ENCODE measurements around the gene KCNQ1OT1. TPM values are rescaled to one million over a fixed set of nuclear protein-coding genes. Genes with fewer than 3 reads are reported as not detected.
A peak's percentile ranks its signal among the peaks of the same experiment; 100 is the strongest.

The KCNQ1OT1 gene
- total and polyA plus RNA-seq, 4 donors = 0.65 to 9.8 (median 4.0) TPM

DNA sequence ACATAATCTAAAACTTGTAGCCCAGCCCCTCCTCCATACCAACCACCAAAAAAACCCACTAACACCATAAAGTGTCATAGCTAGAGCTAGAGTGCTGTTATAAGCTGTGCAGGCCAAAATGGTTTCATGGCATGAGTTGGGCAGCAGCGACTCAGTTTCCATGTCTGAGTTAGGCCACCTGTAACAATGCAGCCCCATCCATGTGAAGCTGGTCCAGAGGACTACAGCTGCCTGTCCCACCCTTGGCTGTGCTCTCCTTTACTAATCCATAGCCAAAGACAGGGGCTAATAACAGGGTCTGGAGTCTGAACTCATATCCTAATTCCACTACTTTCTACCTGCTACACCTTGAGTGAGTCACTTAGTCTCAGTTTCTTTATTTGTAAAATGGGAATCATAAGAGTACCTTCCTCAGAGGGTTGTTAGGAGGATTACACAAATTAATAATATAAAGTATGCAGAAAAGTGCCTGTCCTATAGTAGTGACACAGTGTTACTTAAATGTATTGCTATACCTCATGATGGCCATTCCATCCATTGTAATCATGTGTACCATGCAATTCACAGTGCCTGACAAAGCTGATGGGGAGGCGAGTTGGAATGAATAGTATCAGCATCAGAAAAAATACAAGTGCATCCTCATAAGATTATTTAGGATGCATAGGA lies 20.6 kb downstream of the KCNQ1OT1 start:
- Histone ChIP-seq H3K27me3 (ENCODE audit: control insufficient read depth, insufficient read depth, low read length) (no peaks in the 10 kb centered on the region), H3K4me3 (ENCODE audit: low read depth, low read length) (no peak overlapping the region), H3K4me1 (ENCODE audit: control insufficient read depth, insufficient read depth, low read length) (peaks cover 15% of the 10 kb centered on the region), H3K9me3 (ENCODE audit: control insufficient read depth, insufficient read depth, low read length) (no peaks in the 10 kb centered on the region), H3K27ac (ENCODE audit: low read depth, low read length) (no peak overlapping the region), H3K36me3 (ENCODE audit: control insufficient read depth, insufficient read depth, low read length) (no peaks in the 10 kb centered on the region)
- WGBS (ENCODE audit: insufficient coverage) = 100% methylated on average over 1 of the region's 2 CpGs
- DNase-seq (ENCODE audit: low read depth in 4 of 6, low spot score in 6 of 6) = no peak

DNA sequence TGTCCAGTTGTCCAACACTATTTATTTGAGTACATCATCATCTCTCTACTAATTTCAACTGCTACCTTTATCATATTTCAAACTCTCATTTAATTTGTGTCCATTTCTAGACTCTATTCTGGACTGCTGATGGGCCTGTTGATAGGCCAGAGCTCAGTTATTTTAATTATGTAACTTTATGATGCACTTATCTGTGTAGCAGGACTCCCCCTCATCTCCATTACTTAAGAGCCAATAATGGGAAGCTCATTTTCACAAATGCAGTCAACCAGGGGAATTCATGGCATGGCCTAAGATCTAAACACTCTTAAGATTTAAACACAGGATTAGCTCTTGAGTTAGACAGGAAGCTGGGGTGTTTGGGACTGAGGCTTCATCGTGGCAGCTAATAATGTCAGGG lies 21.4 kb downstream of the KCNQ1OT1 start:
- WGBS (ENCODE audit: insufficient coverage) = 60% methylated on average over 1 of the region's 1 CpG
- Histone ChIP-seq H3K4me1 (ENCODE audit: control insufficient read depth, insufficient read depth, low read length) (peaks cover 22% of the 10 kb centered on the region), H3K27me3 (ENCODE audit: control insufficient read depth, insufficient read depth, low read length) (no peaks in the 10 kb centered on the region), H3K9me3 (ENCODE audit: control insufficient read depth, insufficient read depth, low read length) (no peaks in the 10 kb centered on the region), H3K27ac (ENCODE audit: low read depth, low read length) (no peak overlapping the region), H3K36me3 (ENCODE audit: control insufficient read depth, insufficient read depth, low read length) (peaks cover 3% of the 10 kb centered on the region), H3K4me3 (ENCODE audit: low read depth, low read length) (no peak overlapping the region)
- peak in 1 of 6 donors; percentile 13 for DNase-seq (ENCODE audit: low read depth in 4 of 6, low spot score in 6 of 6)

DNA sequence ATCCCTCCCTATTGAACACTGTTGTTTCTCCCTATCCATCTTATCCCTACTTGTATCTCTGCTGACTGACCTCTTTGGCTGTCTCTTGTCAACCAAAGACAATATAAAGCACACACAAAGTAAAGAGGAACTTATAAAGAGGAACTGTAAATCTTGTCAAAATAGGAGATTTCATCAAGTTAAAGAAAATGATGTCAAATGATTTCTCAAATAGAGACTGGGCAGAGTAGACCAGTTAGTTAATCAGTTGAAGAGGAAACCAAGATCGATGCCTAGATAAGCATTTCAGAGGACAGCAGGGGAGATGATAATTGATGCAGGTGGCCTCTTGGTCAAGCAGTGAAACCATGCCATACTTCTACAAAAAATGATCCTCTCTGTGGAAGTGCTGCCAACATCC lies 22.7 kb downstream of the KCNQ1OT1 start:
- no peaks in the 10 kb centered on the region for H3K27me3 ChIP-seq (ENCODE audit: control insufficient read depth, insufficient read depth, low read length)
- peaks cover 30% of the 10 kb centered on the region for H3K4me1 ChIP-seq (ENCODE audit: control insufficient read depth, insufficient read depth, low read length)
- no CpG with 5 or more reads among the region's 1 CpG for WGBS (ENCODE audit: insufficient coverage)
- no peak overlapping the region for H3K4me3 ChIP-seq (ENCODE audit: low read depth, low read length)
- DNase-seq (ENCODE audit: low read depth in 4 of 6, low spot score in 6 of 6) = no peak
- H3K36me3 ChIP-seq (ENCODE audit: control insufficient read depth, insufficient read depth, low read length) = peaks cover 7% of the 10 kb centered on the region
- H3K27ac ChIP-seq (ENCODE audit: low read depth, low read length) = no peak overlapping the region
- H3K9me3 ChIP-seq (ENCODE audit: control insufficient read depth, insufficient read depth, low read length) = no peaks in the 10 kb centered on the region

DNA sequence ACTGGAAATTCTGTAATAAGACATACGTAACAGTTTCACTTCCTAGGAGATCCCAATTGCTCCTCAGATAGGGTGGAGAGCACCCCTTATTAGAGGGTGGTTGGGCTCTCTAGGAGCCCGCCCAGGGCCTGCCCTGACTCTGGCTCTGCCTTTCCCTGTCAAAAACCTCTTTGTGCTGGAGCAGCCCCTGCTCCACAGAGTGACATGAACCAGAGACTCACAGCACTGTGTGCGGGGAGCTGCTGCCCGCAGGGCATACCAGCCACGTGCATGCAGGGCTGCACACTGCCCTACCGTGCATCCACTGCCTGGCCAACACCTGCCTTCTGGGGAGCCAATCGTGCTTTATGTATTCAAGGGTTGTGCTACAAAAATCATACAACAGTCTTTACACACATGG lies 24.3 kb downstream of the KCNQ1OT1 start:
- no peaks in the 10 kb centered on the region for H3K27me3 ChIP-seq (ENCODE audit: control insufficient read depth, insufficient read depth, low read length)
- 68% methylated on average over 5 of the region's 7 CpGs for WGBS (ENCODE audit: insufficient coverage)
- H3K27ac ChIP-seq (ENCODE audit: low read depth, low read length) = peak overlapping the region; percentile 33
- H3K9me3 ChIP-seq (ENCODE audit: control insufficient read depth, insufficient read depth, low read length) = no peaks in the 10 kb centered on the region
- peak in 1 of 6 donors; percentile 28 for DNase-seq (ENCODE audit: low read depth in 4 of 6, low spot score in 6 of 6)
- H3K36me3 ChIP-seq (ENCODE audit: control insufficient read depth, insufficient read depth, low read length) = peaks cover 7% of the 10 kb centered on the region
- peaks cover 30% of the 10 kb centered on the region for H3K4me1 ChIP-seq (ENCODE audit: control insufficient read depth, insufficient read depth, low read length)
- no peak overlapping the region for H3K4me3 ChIP-seq (ENCODE audit: low read depth, low read length)

DNA sequence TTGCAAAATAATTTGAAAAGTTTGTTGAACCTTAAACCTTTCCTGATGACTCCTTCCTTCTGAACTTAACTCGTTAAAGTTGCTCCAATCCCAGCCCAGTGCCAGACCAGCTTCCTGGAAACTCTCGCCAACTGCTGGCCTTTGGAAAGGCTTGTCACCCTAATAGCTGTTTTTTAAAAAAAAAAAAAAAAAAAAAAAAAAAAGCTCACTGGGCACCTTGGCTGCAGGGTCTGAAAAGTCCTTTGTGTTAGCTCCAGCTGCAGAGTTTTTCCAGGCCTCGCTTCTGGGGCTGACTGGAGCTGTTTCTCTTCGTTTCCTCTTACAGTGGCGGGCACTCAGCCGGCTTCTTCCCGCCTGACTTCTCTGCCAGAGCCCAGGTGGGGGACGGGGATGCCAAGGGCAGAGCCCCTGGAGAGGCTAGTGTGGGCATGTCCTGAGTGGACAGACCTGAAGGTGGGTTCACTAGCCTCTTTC lies 25.1 kb downstream of the KCNQ1OT1 start:
- peaks cover 7% of the 10 kb centered on the region for H3K36me3 ChIP-seq (ENCODE audit: control insufficient read depth, insufficient read depth, low read length)
- H3K4me1 ChIP-seq (ENCODE audit: control insufficient read depth, insufficient read depth, low read length) = peaks cover 30% of the 10 kb centered on the region
- no peaks in the 10 kb centered on the region for H3K9me3 ChIP-seq (ENCODE audit: control insufficient read depth, insufficient read depth, low read length)
- H3K27me3 ChIP-seq (ENCODE audit: control insufficient read depth, insufficient read depth, low read length) = no peaks in the 10 kb centered on the region
- H3K27ac ChIP-seq (ENCODE audit: low read depth, low read length) = peak overlapping the region; percentile 75
- WGBS (ENCODE audit: insufficient coverage) = 34% methylated on average over 3 of the region's 8 CpGs
- no peak overlapping the region for H3K4me3 ChIP-seq (ENCODE audit: low read depth, low read length)
- DNase-seq (ENCODE audit: low read depth in 4 of 6, low spot score in 6 of 6) = peak in 5 of 6 donors; percentile 24 to 70 (median 37)

DNA sequence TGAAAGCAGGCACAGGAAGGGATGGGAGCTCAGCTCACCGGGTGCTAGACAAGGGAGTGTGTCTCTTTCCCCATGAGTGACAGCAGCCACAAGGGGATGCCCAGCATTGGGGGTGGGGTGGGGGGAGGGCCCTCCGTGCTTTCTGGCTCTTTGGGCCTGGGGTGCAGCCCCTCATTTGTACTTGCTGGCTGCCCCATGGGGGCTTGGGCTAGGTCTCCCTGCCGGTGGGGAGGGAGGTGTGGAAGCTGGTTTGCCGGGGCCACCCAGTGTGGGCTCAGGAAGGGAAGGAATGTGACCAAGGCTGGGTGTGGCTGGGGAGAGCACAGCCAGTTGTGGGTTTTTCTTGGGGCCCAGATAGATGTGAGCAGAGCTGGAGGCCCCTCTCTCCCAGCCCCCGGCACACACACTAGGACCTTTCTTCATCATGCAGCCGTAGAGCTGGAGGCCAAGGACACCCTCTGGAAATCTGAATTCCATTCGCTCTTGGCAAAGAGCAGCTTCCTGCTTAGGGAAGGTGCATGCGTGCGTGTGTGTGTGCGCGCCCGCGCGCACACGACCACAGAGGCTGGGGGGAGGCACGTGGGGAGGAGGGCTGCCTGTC lies 25.8 kb downstream of the KCNQ1OT1 start:
- Histone ChIP-seq H3K27ac (ENCODE audit: low read depth, low read length) (peak overlapping the region; percentile 35), H3K4me3 (ENCODE audit: low read depth, low read length) (no peak overlapping the region), H3K36me3 (ENCODE audit: control insufficient read depth, insufficient read depth, low read length) (peaks cover 7% of the 10 kb centered on the region), H3K4me1 (ENCODE audit: control insufficient read depth, insufficient read depth, low read length) (peaks cover 30% of the 10 kb centered on the region), H3K27me3 (ENCODE audit: control insufficient read depth, insufficient read depth, low read length) (no peaks in the 10 kb centered on the region), H3K9me3 (ENCODE audit: control insufficient read depth, insufficient read depth, low read length) (no peaks in the 10 kb centered on the region)
- WGBS (ENCODE audit: insufficient coverage) = 70% methylated on average over 14 of the region's 16 CpGs
- DNase-seq (ENCODE audit: low read depth in 4 of 6, low spot score in 6 of 6) = no peak

DNA sequence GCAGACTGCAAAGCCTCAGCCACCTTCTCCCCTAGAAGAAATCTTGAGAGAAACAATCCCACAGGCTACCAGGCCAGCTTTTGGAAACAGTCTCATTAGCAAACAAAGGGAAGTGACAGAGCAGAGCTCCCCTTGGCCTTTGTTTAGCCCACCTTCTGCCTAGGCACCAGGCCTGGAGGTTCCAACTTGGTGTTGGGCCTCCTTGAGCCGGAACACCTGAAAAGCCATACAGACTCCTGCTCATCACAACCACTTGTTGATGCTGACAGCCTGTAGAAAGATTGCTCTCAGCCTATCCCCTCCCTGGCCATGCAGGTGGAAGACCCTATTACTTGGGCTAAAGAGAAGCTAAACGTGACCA lies 26.6 kb downstream of the KCNQ1OT1 start:
- Histone ChIP-seq H3K4me1 (ENCODE audit: control insufficient read depth, insufficient read depth, low read length) (peaks cover 30% of the 10 kb centered on the region), H3K36me3 (ENCODE audit: control insufficient read depth, insufficient read depth, low read length) (peaks cover 7% of the 10 kb centered on the region), H3K27ac (ENCODE audit: low read depth, low read length) (no peak overlapping the region), H3K27me3 (ENCODE audit: control insufficient read depth, insufficient read depth, low read length) (no peaks in the 10 kb centered on the region), H3K9me3 (ENCODE audit: control insufficient read depth, insufficient read depth, low read length) (no peaks in the 10 kb centered on the region), H3K4me3 (ENCODE audit: low read depth, low read length) (no peak overlapping the region)
- 100% methylated on average over 1 of the region's 2 CpGs for WGBS (ENCODE audit: insufficient coverage)
- no peak for DNase-seq (ENCODE audit: low read depth in 4 of 6, low spot score in 6 of 6)

DNA sequence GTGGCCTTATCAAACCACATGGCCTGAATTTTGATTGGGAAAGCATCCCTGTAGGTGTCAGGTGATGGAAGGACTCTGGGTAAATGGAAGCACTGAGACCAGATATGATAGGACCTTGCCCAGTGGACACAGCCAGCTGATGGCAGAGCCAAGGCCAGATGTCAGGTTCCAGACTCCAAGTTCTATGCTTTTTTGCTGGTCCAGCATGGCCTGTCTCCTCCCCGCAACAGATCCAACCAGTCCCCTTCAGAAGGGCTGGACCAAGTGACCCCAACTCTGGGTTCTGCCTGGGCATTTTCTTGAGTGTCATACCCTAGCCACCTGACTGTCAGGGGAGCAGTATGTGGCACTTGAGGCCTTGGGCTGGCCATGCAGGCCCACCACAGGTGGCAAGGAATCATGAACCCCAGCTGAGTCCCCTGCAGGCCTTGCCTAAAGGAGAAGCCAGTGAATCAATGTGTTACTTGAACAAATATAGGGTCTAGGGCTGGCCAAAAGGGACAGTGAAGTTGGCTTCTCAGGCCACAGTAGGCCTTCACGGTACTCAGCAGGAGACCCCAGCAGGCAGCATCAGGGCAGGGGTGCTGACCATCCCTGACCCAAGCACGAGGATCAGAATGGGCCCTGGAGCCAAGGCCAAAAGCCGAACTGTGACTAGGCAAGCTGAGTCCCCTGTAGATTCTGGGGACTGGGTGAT lies 27.1 kb downstream of the KCNQ1OT1 start:
- WGBS (ENCODE audit: insufficient coverage) = 95% methylated on average over 4 of the region's 4 CpGs
- Histone ChIP-seq H3K36me3 (ENCODE audit: control insufficient read depth, insufficient read depth, low read length) (peaks cover 7% of the 10 kb centered on the region), H3K4me1 (ENCODE audit: control insufficient read depth, insufficient read depth, low read length) (peaks cover 30% of the 10 kb centered on the region), H3K4me3 (ENCODE audit: low read depth, low read length) (no peak overlapping the region), H3K9me3 (ENCODE audit: control insufficient read depth, insufficient read depth, low read length) (no peaks in the 10 kb centered on the region), H3K27me3 (ENCODE audit: control insufficient read depth, insufficient read depth, low read length) (no peaks in the 10 kb centered on the region), H3K27ac (ENCODE audit: low read depth, low read length) (no peak overlapping the region)
- no peak for DNase-seq (ENCODE audit: low read depth in 4 of 6, low spot score in 6 of 6)

DNA sequence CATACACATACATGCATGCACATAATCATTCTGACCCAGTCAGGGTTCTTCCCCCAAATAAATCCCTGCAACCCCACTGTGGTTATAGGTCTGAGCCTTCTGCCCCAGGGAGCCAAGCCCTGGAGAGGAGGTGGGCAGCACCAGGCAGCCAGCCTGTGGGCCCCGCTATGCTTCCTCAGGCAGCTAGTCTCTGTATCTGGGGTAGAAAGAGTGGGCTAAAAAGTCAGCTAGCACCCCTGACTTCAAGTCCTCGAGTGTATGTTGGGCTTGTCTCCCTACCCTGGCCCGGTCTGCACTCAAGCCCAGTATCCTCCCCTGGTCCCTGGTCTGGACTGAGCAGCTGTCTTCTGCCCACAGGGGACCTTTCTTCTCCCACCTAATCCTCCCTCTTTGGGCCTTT lies 28.0 kb downstream of the KCNQ1OT1 start:
- Histone ChIP-seq H3K36me3 (ENCODE audit: control insufficient read depth, insufficient read depth, low read length) (peaks cover 10% of the 10 kb centered on the region), H3K4me3 (ENCODE audit: low read depth, low read length) (no peak overlapping the region), H3K9me3 (ENCODE audit: control insufficient read depth, insufficient read depth, low read length) (no peaks in the 10 kb centered on the region), H3K27me3 (ENCODE audit: control insufficient read depth, insufficient read depth, low read length) (no peaks in the 10 kb centered on the region), H3K4me1 (ENCODE audit: control insufficient read depth, insufficient read depth, low read length) (peaks cover 30% of the 10 kb centered on the region), H3K27ac (ENCODE audit: low read depth, low read length) (no peak overlapping the region)
- 100% methylated on average over 3 of the region's 3 CpGs for WGBS (ENCODE audit: insufficient coverage)
- DNase-seq (ENCODE audit: low read depth in 4 of 6, low spot score in 6 of 6) = no peak
